Panc1 (cell line): ENCODE data around the gene SNX7. TPM values are rescaled to one million over a fixed set of nuclear protein-coding genes. Genes with fewer than 3 reads are reported as not detected.

Experiments used
- ATAC-seq: fragments of 200-7000 bp; cut with Tn5 transposase; 2 replicates; pipeline ENCODE4 v1.9.1; 2020; ENCODE audit warnings: mild to moderate bottlenecking, moderate library complexity
- BruUV-seq: library from RNA; stranded (reverse); fragments of 400-500 nt; replicated peaks from 2 replicates; lab custom pipeline; 2021; lab: Mats Ljungman, UMichigan
- CTCF ChIA-PET: fragments of 300-600 bp; sonication (Branson Sonifier 250); formaldehyde crosslinking; loops from one replicate; lab custom pipeline; 2022; ENCODE audit warnings: antibody characterized with exemption; lab: Charles Lee
- POLR2A ChIA-PET: fragments of 300-600 bp; sonication (Branson Sonifier 250); formaldehyde crosslinking; loops from one replicate; lab custom pipeline; 2022; ENCODE audit warnings: antibody characterized with exemption; lab: Charles Lee
- DNase-seq: peaks from one replicate; pipeline ENCODE4 v3.0.0-alpha.2; 2010; ENCODE audit warnings: low read depth, low spot score
- H3K27ac ChIP-seq: 2 replicates; pipeline ENCODE4 v1.5.1; 2011; ENCODE audit warnings: mild to moderate bottlenecking, low read length, inconsistent platforms
- H3K27me3 ChIP-seq: fragments of 200-500 bp; sonication (Bioruptor generic); 2 replicates; pipeline ENCODE4 v1.6.0; 2014; ENCODE audit warnings: low read length, inconsistent platforms; ENCODE audit not compliant: control insufficient read depth, insufficient read depth
- H3K36me3 ChIP-seq: fragments of 200-500 bp; sonication (Bioruptor generic); 2 replicates; pipeline ENCODE4 v1.5.1; 2014; ENCODE audit warnings: inconsistent platforms, mild to moderate bottlenecking, low read length, moderate library complexity; ENCODE audit not compliant: control insufficient read depth, insufficient read depth
- H3K4me1 ChIP-seq: 2 replicates; pipeline ENCODE4 v1.5.1; 2011; ENCODE audit warnings: inconsistent platforms, mild to moderate bottlenecking, low read length, moderate library complexity; ENCODE audit not compliant: control insufficient read depth, insufficient read depth
- H3K4me3 ChIP-seq, 2 experiments: 2 replicates each; pipeline ENCODE4 v1.5.1; 2011 to 2012; ENCODE audit warnings: low read depth in 2 of 2, low read length in 2 of 2, mild to moderate bottlenecking in 2 of 2, inconsistent platforms in 1 of 2, moderate library complexity in 1 of 2
- H3K9me3 ChIP-seq: fragments of 200-500 bp; sonication (Bioruptor generic); 2 replicates; pipeline ENCODE4 v1.5.1; 2014; ENCODE audit warnings: low read depth, mild to moderate bottlenecking, inconsistent platforms, low read length, moderate library complexity; ENCODE audit not compliant: control insufficient read depth, insufficient read depth
- POLR2AphosphoS5 ChIP-seq: IDR thresholded peaks from 2 replicates; pipeline ENCODE4 v1.6.1; 2012; ENCODE audit warnings: mild to moderate bottlenecking, low read depth, low read length, moderate library complexity
- REST ChIP-seq, 2 experiments: IDR thresholded peaks; 2 replicates each; pipeline ENCODE4 v1.6.1; 2011 to 2012; ENCODE audit warnings: low read depth in 2 of 2, control low read depth in 1 of 2, low read length in 1 of 2, mild to moderate bottlenecking in 1 of 2, moderate library complexity in 1 of 2; ENCODE audit not compliant: insufficient read depth in 1 of 2
- SIN3A ChIP-seq: IDR thresholded peaks from 2 replicates; pipeline ENCODE4 v1.6.1; 2012; ENCODE audit warnings: low read depth, mild to moderate bottlenecking, low read length, moderate library complexity, borderline replicate concordance; ENCODE audit not compliant: insufficient read depth
- TCF7L2 ChIP-seq: IDR thresholded peaks from 2 replicates; pipeline ENCODE4 v1.6.1; 2011; ENCODE audit warnings: mild to moderate bottlenecking, low read depth, low read length, inconsistent platforms
- in situ Hi-C: cut with HindIII; loops from 2 replicates; pipeline ENCODE4 v1.10.0; 2016; ENCODE audit warnings: low sequenced_read_pairs, low pct_unique_long_range_greater_than_20kb
- intact Hi-C: fragments of 100-400 bp; cut with micrococcal nuclease; formaldehyde crosslinking; loops from one replicate; pipeline ENCODE4 v1.10.0; 2022; ENCODE audit not compliant: unreplicated experiment
- total RNA-seq: library from RNA; stranded (reverse); gene quantifications from one replicate; pipeline ENCODE4 v1.2.1, GENCODE V29; 2021; ENCODE audit not compliant: unreplicated experiment
- TF ChIP-seq, protein P1 (sequence below): fragments of 450-650 bp; IDR thresholded peaks from 2 replicates; pipeline ENCODE4 v1.5.1; 2017; ENCODE audit warnings: mild to moderate bottlenecking

The SNX7 gene
- total RNA-seq, 1 experiment from 2014 or later = 37.4 TPM

GRCh38 chr1:98696077-98696476 lies 34.6 kb downstream of the SNX7 start:
- in situ Hi-C loops = no loop called here
- H3K36me3 ChIP-seq = no peaks in the 10 kb centered on the region; the same call in 1 of the 2 replicates

GRCh38 chr1:98697781-98698180 lies 36.3 kb downstream of the SNX7 start:
- intact Hi-C loops = no loop called here
- ATAC-seq (no peak), DNase-seq (no peak)
- BruUV-seq = no TSS peak
- H3K4me1 ChIP-seq = no peaks in the 10 kb centered on the region
- ChIA-PET POLR2A (no interaction called here), CTCF (no interaction called here)
- H3K9me3 ChIP-seq = no peaks in the 10 kb centered on the region
- H3K27ac ChIP-seq = no peak overlapping the region
- TF ChIP-seq POLR2AphosphoS5 (no peak), SIN3A (no peak), TCF7L2 (no peak), REST (IDR thresholded peaks at IDR 0.05; ENCODE audit: insufficient read depth in 1 of 2, low read depth in 2 of 2, low read length in 1 of 2) (no peak)
- TF ChIP-seq, protein P1, sequence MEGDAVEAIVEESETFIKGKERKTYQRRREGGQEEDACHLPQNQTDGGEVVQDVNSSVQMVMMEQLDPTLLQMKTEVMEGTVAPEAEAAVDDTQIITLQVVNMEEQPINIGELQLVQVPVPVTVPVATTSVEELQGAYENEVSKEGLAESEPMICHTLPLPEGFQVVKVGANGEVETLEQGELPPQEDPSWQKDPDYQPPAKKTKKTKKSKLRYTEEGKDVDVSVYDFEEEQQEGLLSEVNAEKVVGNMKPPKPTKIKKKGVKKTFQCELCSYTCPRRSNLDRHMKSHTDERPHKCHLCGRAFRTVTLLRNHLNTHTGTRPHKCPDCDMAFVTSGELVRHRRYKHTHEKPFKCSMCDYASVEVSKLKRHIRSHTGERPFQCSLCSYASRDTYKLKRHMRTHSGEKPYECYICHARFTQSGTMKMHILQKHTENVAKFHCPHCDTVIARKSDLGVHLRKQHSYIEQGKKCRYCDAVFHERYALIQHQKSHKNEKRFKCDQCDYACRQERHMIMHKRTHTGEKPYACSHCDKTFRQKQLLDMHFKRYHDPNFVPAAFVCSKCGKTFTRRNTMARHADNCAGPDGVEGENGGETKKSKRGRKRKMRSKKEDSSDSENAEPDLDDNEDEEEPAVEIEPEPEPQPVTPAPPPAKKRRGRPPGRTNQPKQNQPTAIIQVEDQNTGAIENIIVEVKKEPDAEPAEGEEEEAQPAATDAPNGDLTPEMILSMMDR = no peak
- H3K36me3 ChIP-seq = no peaks in the 10 kb centered on the region; the same call in 1 of the 2 replicates
- H3K27me3 ChIP-seq = no peaks in the 10 kb centered on the region
- in situ Hi-C loops = no loop called here
- no peak overlapping the region for H3K4me3 ChIP-seq

More at GRCh38 chr1:98696077-98696476, 34.6 kb downstream of the SNX7 start:
- ChIA-PET CTCF (no interaction called here), POLR2A (no interaction called here)
- Histone ChIP-seq H3K4me1 (no peaks in the 10 kb centered on the region), H3K27ac (no peak overlapping the region), H3K9me3 (no peaks in the 10 kb centered on the region), H3K27me3 (no peaks in the 10 kb centered on the region), H3K4me3 (no peak overlapping the region)
- no peak for ATAC-seq
- intact Hi-C loops = no loop called here
- no peak for TF ChIP-seq POLR2AphosphoS5
- no peak for TF ChIP-seq REST (IDR thresholded peaks at IDR 0.05; ENCODE audit: insufficient read depth in 1 of 2, low read depth in 2 of 2, low read length in 1 of 2)
- no peak for TF ChIP-seq SIN3A
- TF ChIP-seq TCF7L2 = no peak
- TF ChIP-seq, protein P1 = no peak
- no peak for DNase-seq
- no TSS peak for BruUV-seq
